Uterus (tissue), 4 donors: ENCODE measurements around the gene TUT7. TPM values are rescaled to one million over a fixed set of nuclear protein-coding genes. Genes with fewer than 3 reads are reported as not detected.

Source experiments
- DNase-seq, 2 donors: peaks; one replicate each; pipeline ENCODE4 v3.0.0-alpha.2; 2019 to 2020
- H3K27ac ChIP-seq, 2 donors: fragments of 200-600 bp; sonication (generic); 1 replicate in 1 of 2; 2 replicates in 1 of 2; pipeline ENCODE4 v1.5.1; 2016 to 2018
- H3K27me3 ChIP-seq, 2 donors: fragments of 200-600 bp; sonication (generic); one replicate each; pipeline ENCODE4 v1.5.1; 2018 to 2019; ENCODE audit warnings: control low read depth in 1 of 2
- H3K36me3 ChIP-seq, 2 donors: fragments of 200-600 bp; sonication (generic); one replicate each; pipeline ENCODE4 v1.5.1; 2019; ENCODE audit warnings: control low read depth in 1 of 2
- H3K4me1 ChIP-seq, 2 donors: fragments of 200-600 bp; sonication (generic); one replicate each; pipeline ENCODE4 v1.5.1; 2018 to 2019; ENCODE audit warnings: control low read depth in 1 of 2
- H3K4me3 ChIP-seq, 2 donors: fragments of 200-600 bp; sonication (generic); 1 replicate in 1 of 2; 2 replicates in 1 of 2; pipeline ENCODE4 v1.5.1; 2018 to 2019; ENCODE audit warnings: mild to moderate bottlenecking in 1 of 2
- H3K9me3 ChIP-seq, 2 donors: fragments of 200-600 bp; sonication (generic); one replicate each; pipeline ENCODE4 v1.5.1; 2019; ENCODE audit warnings: control low read depth in 1 of 2
- POLR2A ChIP-seq, 2 donors: fragments of 450-650 bp; IDR thresholded peaks; one replicate each; pipeline ENCODE4 v1.6.1; 2016; ENCODE audit warnings: antibody characterized with exemption in 2 of 2, mild to moderate bottlenecking in 1 of 2, moderate library complexity in 1 of 2
- intact Hi-C: fragments of 100-400 bp; cut with DNase I; formaldehyde crosslinking; loops from one replicate; pipeline ENCODE4 v1.15.1; 2023; ENCODE audit warnings: low total_unique reads
- total RNA-seq, 4 donors: library from RNA; depleted of rRNA in 3 of 4; stranded (reverse); fragments of >200 nt in 3 of 4; gene quantifications; one replicate each; pipeline versions ENCODE4 v1.1.0 to v1.2.4, GENCODE V29; 2014 to 2023
- TF ChIP-seq, protein P1 (sequence below), 4 experiments: fragments of 200-600 bp in 2 of 4; fragments of 450-650 bp in 2 of 4; sonication (generic) in 2 of 4; IDR thresholded peaks; one replicate each; pipeline ENCODE4 v1.5.1; 2016 to 2019; ENCODE audit warnings: antibody characterized with exemption in 4 of 4, mild to moderate bottlenecking in 2 of 4, moderate library complexity in 1 of 4
- donor health status: DM: yes; HTN: yes; CAD: no.

Gene TUT7
- total RNA-seq, 4 donors from 2014 or later = 13.8 to 41.5 (median 20.3) TPM

DNA sequence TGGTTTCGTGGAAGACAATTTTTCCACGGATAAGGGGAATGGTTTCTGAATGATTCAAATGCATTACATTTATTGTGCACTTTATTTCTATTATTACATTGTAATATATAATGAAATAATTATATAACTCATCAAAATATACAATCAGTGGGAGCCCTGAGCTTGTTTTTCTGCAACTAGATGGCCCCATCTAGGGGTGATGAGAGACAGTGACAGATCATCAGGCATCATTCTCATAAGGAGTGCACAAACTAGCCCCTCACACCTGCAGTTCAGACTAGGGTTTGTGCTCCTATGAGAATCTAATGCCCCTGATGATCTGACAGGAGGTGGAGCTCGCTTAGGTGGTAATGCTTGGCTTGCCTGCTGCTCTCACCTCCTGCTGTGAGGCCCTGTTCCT, 78.2 kb downstream of the TUT7 start:
- intact Hi-C loops = no loop called here
- no peak overlapping the region for H3K4me3 ChIP-seq

GRCh38 chr9:86274821-86275643, 79.2 kb downstream of the TUT7 start:
- TF ChIP-seq, protein P1, sequence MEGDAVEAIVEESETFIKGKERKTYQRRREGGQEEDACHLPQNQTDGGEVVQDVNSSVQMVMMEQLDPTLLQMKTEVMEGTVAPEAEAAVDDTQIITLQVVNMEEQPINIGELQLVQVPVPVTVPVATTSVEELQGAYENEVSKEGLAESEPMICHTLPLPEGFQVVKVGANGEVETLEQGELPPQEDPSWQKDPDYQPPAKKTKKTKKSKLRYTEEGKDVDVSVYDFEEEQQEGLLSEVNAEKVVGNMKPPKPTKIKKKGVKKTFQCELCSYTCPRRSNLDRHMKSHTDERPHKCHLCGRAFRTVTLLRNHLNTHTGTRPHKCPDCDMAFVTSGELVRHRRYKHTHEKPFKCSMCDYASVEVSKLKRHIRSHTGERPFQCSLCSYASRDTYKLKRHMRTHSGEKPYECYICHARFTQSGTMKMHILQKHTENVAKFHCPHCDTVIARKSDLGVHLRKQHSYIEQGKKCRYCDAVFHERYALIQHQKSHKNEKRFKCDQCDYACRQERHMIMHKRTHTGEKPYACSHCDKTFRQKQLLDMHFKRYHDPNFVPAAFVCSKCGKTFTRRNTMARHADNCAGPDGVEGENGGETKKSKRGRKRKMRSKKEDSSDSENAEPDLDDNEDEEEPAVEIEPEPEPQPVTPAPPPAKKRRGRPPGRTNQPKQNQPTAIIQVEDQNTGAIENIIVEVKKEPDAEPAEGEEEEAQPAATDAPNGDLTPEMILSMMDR (IDR thresholded peaks at IDR 0.05) = no peak
- no peak for TF ChIP-seq POLR2A (IDR thresholded peaks at IDR 0.05)
- Histone ChIP-seq H3K27me3 (no peaks in the 10 kb centered on the region), H3K4me3 (no peak overlapping the region), H3K36me3 (no peaks in the 10 kb centered on the region), H3K27ac (no peak overlapping the region), H3K9me3 (no peaks in the 10 kb centered on the region), H3K4me1 (peaks cover 0 to 4% of the 10 kb centered on the region in 2 donors)
- intact Hi-C loops = no loop called here
- no peak for DNase-seq

More for the DNA sequence above, 78.2 kb downstream of the TUT7 start:
- no peaks in the 10 kb centered on the region for H3K36me3 ChIP-seq
- TF ChIP-seq, protein P1 (IDR thresholded peaks at IDR 0.05) = no peak
- TF ChIP-seq POLR2A (IDR thresholded peaks at IDR 0.05) = no peak
- H3K27ac ChIP-seq = no peak overlapping the region
- no peaks in the 10 kb centered on the region for H3K27me3 ChIP-seq
- H3K4me1 ChIP-seq = peaks cover 0 to 5% of the 10 kb centered on the region in 2 donors
- no peak for DNase-seq
- no peaks in the 10 kb centered on the region for H3K9me3 ChIP-seq

- intact Hi-C loops = no loop called here
Observed at GRCh38 chr9:86272221-86272620, 82.0 kb downstream of the TUT7 start.

GRCh38 chr9:86263876-86264275, 90.3 kb downstream of the TUT7 start:
- H3K27ac ChIP-seq = no peak overlapping the region
- no peak overlapping the region for H3K4me3 ChIP-seq
- intact Hi-C loops = no loop called here
- no peaks in the 10 kb centered on the region for H3K4me1 ChIP-seq
- DNase-seq = no peak
- H3K27me3 ChIP-seq = no peaks in the 10 kb centered on the region
- H3K9me3 ChIP-seq = no peaks in the 10 kb centered on the region
- H3K36me3 ChIP-seq = no peaks in the 10 kb centered on the region
- TF ChIP-seq, protein P1 (IDR thresholded peaks at IDR 0.05) = no peak
- TF ChIP-seq POLR2A (IDR thresholded peaks at IDR 0.05) = no peak

More at GRCh38 chr9:86272221-86272620, 82.0 kb downstream of the TUT7 start:
- Histone ChIP-seq H3K27ac (no peak overlapping the region), H3K4me1 (no peaks in the 10 kb centered on the region), H3K27me3 (no peaks in the 10 kb centered on the region), H3K4me3 (no peak overlapping the region), H3K9me3 (no peaks in the 10 kb centered on the region), H3K36me3 (no peaks in the 10 kb centered on the region)
- TF ChIP-seq POLR2A (IDR thresholded peaks at IDR 0.05) = no peak
- TF ChIP-seq, protein P1 (IDR thresholded peaks at IDR 0.05) = no peak
- DNase-seq = no peak

GRCh38 chr9:86262492-86262891, 91.7 kb downstream of the TUT7 start:
- TF ChIP-seq, protein P1 (IDR thresholded peaks at IDR 0.05) = no peak
- no peak for TF ChIP-seq POLR2A (IDR thresholded peaks at IDR 0.05)
- intact Hi-C loops = no loop called here
- H3K4me1 ChIP-seq = no peaks in the 10 kb centered on the region
- H3K9me3 ChIP-seq = no peaks in the 10 kb centered on the region
- DNase-seq = no peak
- H3K27me3 ChIP-seq = no peaks in the 10 kb centered on the region
- H3K27ac ChIP-seq = no peak overlapping the region
- H3K4me3 ChIP-seq = no peak overlapping the region
- H3K36me3 ChIP-seq = no peaks in the 10 kb centered on the region
